ENCODE measurements around the gene HDAC9.

The HDAC9 gene

DNA sequence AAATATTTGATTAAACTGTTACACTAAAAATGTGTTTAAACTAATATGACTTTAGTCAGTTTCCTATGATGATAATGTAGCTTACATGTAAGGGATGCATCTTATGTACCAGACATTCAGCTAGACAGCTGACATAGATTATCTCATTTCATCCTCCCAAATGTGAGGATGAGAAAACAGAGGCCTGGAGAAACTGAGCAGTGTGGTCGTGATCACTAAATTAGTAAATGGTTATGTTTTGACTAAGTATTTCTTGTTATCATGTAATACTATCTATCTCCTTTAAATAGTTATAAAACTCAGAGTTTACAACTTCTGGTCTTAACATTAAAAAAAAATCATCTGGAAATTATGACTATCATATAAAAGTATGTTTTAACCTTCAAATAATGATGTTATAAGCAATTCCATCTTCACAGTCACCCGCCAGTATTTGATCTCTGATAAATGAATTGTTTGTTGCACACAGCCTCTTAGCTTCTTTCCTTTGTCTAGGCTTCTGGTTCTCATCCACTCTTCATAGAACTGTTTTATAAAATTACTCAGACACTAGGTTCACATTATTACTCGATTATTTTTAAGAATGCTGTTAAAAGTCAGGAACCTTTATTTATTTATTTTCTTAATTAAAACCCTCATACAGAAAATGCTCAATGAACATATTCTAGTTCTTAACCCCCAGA is 33.6 kb upstream of the HDAC9 start:
- TF ChIP-seq ZSCAN16 (tag by site-specific recombination; IDR thresholded peaks at IDR 0.05), result no peak
- no peak for TF ChIP-seq ZNF777 (tag by site-specific recombination; IDR thresholded peaks at IDR 0.05; ENCODE audit: borderline replicate concordance)
- no peak for TF ChIP-seq ZNF239 (tag by site-specific recombination; IDR thresholded peaks at IDR 0.05)
- TF ChIP-seq ZNF501 (tag by site-specific recombination; IDR thresholded peaks at IDR 0.05), result no peak
- no peak for TF ChIP-seq ZNF169 (tag by site-specific recombination; IDR thresholded peaks at IDR 0.05)
- no peak for TF ChIP-seq ZNF660 (tag by site-specific recombination; IDR thresholded peaks at IDR 0.05)
- TF ChIP-seq ZNF830 (tag by site-specific recombination; IDR thresholded peaks at IDR 0.05; ENCODE audit: low read depth), result no peak
- no peak for TF ChIP-seq ZNF521 (tag by site-specific recombination; IDR thresholded peaks at IDR 0.05)
- no peak for TF ChIP-seq ZNF76 (tag by site-specific recombination; IDR thresholded peaks at IDR 0.05; ENCODE audit: borderline replicate concordance, low read depth)
- TF ChIP-seq TRIM28 (IDR thresholded peaks at IDR 0.05; ENCODE audit: borderline replicate concordance, low read length), result no peak
- TF ChIP-seq ZFP69B (tag by site-specific recombination; IDR thresholded peaks at IDR 0.05), result no peak
- no peak overlapping the region for H3K4me3 ChIP-seq (ENCODE audit: low read depth, low read length)
- H3K4me1 ChIP-seq (ENCODE audit: control insufficient read depth, insufficient read depth, low read length), result no peaks in the 10 kb centered on the region
- H3K27ac ChIP-seq (ENCODE audit: extremely low read depth, low read depth, low read length), result no peak overlapping the region
- ChIA-PET CTCF (interaction anchor here (0.6 kb wide), 1 partner anchor 691 kb away, joined by 3 read pairs; no protein-coding TSS in a partner anchor), POLR2A (no interaction called here)
- no peaks in the 10 kb centered on the region for H3K9me3 ChIP-seq (ENCODE audit: control insufficient read depth, insufficient read depth, low read depth, low read length)
- H3K36me3 ChIP-seq (ENCODE audit: control insufficient read depth in 2 of 2, insufficient read depth in 1 of 2, low read length in 2 of 2), result no peaks in the 10 kb centered on the region

DNA sequence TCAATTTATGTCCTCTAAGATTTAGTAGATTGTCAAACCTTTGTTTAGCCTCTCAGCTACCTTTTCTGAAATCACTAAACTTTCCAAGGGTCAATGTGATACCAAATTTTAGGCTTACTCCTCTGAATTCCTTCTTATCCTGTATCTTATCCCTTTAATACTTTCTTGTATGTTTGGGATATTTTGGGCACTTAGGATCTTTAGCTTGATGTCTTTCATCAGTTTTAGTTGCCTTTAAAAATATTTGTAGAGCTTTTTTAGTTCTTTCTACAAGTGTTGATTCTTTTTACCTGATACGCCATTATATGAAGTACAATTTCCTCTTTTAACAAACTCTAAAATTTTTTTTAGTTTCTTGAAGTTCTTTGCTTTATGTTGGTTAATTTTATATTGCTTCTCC is 30.7 kb upstream of the HDAC9 start:
- ChIA-PET POLR2A (no interaction called here), CTCF (no interaction called here)
- Histone ChIP-seq H3K4me1 (ENCODE audit: control insufficient read depth, insufficient read depth, low read length) (no peaks in the 10 kb centered on the region), H3K27ac (ENCODE audit: extremely low read depth, low read depth, low read length) (no peak overlapping the region), H3K36me3 (ENCODE audit: control insufficient read depth in 2 of 2, insufficient read depth in 1 of 2, low read length in 2 of 2) (no peaks in the 10 kb centered on the region), H3K4me3 (ENCODE audit: low read depth, low read length) (no peak overlapping the region), H3K9me3 (ENCODE audit: control insufficient read depth, insufficient read depth, low read depth, low read length) (no peaks in the 10 kb centered on the region)
- TF ChIP-seq ZIC2 (tag by site-specific recombination; IDR thresholded peaks at IDR 0.05) (no peak), ZNF558 (tag by site-specific recombination; IDR thresholded peaks at IDR 0.05) (peak; percentile 96)
- TF ChIP-seq, protein P1, sequence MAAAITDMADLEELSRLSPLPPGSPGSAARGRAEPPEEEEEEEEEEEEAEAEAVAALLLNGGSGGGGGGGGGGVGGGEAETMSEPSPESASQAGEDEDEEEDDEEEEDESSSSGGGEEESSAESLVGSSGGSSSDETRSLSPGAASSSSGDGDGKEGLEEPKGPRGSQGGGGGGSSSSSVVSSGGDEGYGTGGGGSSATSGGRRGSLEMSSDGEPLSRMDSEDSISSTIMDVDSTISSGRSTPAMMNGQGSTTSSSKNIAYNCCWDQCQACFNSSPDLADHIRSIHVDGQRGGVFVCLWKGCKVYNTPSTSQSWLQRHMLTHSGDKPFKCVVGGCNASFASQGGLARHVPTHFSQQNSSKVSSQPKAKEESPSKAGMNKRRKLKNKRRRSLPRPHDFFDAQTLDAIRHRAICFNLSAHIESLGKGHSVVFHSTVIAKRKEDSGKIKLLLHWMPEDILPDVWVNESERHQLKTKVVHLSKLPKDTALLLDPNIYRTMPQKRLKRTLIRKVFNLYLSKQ (tag by site-specific recombination; IDR thresholded peaks at IDR 0.05; ENCODE audit: borderline replicate concordance), result no peak

DNA sequence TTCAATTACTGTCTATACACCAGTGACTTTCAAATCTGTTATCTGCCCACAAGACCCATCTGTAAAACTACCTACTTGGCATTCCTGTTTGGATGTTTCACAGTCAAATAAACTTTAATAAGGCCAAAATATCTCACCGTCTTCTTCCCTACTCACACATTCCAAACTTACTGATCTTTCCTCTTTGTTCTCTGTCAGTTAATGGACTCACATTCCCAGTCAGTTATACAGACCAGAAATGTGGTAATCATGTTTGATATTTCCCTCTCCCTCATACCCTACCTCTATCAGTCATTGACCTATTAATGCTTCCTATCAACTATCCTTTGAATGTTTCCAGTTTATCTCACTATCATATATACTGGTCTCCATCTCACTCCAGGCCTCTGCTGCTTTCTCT is 28.5 kb upstream of the HDAC9 start:
- H3K4me1 ChIP-seq (ENCODE audit: control insufficient read depth, insufficient read depth, low read length), result no peaks in the 10 kb centered on the region
- no peak overlapping the region for H3K27ac ChIP-seq (ENCODE audit: extremely low read depth, low read depth, low read length)
- no peak for TF ChIP-seq ZBTB1 (tag by site-specific recombination; IDR thresholded peaks at IDR 0.05)
- TF ChIP-seq ZFP3 (tag by site-specific recombination; IDR thresholded peaks at IDR 0.05; ENCODE audit: low read depth), result no peak
- TF ChIP-seq ZNF521 (tag by site-specific recombination; IDR thresholded peaks at IDR 0.05), result no peak
- TF ChIP-seq, protein P2, sequence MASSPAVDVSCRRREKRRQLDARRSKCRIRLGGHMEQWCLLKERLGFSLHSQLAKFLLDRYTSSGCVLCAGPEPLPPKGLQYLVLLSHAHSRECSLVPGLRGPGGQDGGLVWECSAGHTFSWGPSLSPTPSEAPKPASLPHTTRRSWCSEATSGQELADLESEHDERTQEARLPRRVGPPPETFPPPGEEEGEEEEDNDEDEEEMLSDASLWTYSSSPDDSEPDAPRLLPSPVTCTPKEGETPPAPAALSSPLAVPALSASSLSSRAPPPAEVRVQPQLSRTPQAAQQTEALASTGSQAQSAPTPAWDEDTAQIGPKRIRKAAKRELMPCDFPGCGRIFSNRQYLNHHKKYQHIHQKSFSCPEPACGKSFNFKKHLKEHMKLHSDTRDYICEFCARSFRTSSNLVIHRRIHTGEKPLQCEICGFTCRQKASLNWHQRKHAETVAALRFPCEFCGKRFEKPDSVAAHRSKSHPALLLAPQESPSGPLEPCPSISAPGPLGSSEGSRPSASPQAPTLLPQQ (tag by site-specific recombination; IDR thresholded peaks at IDR 0.05), result no peak
- no peak for TF ChIP-seq ZNF138 (tag by site-specific recombination; IDR thresholded peaks at IDR 0.05; ENCODE audit: borderline replicate concordance)
- TF ChIP-seq ZNF23 (tag by site-specific recombination; IDR thresholded peaks at IDR 0.05; ENCODE audit: borderline replicate concordance), result no peak
- no peak for TF ChIP-seq ZNF664 (tag by site-specific recombination; IDR thresholded peaks at IDR 0.05)
- TF ChIP-seq ZNF624 (tag by site-specific recombination; IDR thresholded peaks at IDR 0.05), result no peak
- TF ChIP-seq GLIS1 (tag by site-specific recombination; IDR thresholded peaks at IDR 0.05), result no peak
- no peak for TF ChIP-seq ZNF184 (tag by site-specific recombination; IDR thresholded peaks at IDR 0.05)
- TF ChIP-seq, protein P3, sequence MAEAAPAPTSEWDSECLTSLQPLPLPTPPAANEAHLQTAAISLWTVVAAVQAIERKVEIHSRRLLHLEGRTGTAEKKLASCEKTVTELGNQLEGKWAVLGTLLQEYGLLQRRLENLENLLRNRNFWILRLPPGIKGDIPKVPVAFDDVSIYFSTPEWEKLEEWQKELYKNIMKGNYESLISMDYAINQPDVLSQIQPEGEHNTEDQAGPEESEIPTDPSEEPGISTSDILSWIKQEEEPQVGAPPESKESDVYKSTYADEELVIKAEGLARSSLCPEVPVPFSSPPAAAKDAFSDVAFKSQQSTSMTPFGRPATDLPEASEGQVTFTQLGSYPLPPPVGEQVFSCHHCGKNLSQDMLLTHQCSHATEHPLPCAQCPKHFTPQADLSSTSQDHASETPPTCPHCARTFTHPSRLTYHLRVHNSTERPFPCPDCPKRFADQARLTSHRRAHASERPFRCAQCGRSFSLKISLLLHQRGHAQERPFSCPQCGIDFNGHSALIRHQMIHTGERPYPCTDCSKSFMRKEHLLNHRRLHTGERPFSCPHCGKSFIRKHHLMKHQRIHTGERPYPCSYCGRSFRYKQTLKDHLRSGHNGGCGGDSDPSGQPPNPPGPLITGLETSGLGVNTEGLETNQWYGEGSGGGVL (tag by site-specific recombination; IDR thresholded peaks at IDR 0.05), result no peak
- TF ChIP-seq ZNF596 (tag by site-specific recombination; IDR thresholded peaks at IDR 0.05), result no peak
- no peak for TF ChIP-seq TCF7L2 (IDR thresholded peaks at IDR 0.05; ENCODE audit: borderline replicate concordance, low read depth, low read length)
- TF ChIP-seq ZNF544 (tag by site-specific recombination; IDR thresholded peaks at IDR 0.05), result no peak
- no peak for TF ChIP-seq ZNF549 (tag by site-specific recombination; IDR thresholded peaks at IDR 0.05)
- no peak for TF ChIP-seq ZNF530 (tag by site-specific recombination; IDR thresholded peaks at IDR 0.05; ENCODE audit: low read depth)
- no peak for TF ChIP-seq SCRT2 (tag by site-specific recombination; IDR thresholded peaks at IDR 0.05)
- H3K9me3 ChIP-seq (ENCODE audit: control insufficient read depth, insufficient read depth, low read depth, low read length), result no peaks in the 10 kb centered on the region
- no peaks in the 10 kb centered on the region for H3K36me3 ChIP-seq (ENCODE audit: control insufficient read depth in 2 of 2, insufficient read depth in 1 of 2, low read length in 2 of 2)
- ChIA-PET POLR2A (no interaction called here), CTCF (no interaction called here)
- H3K4me3 ChIP-seq (ENCODE audit: low read depth, low read length), result no peak overlapping the region
